Kasumi-1 (cell line): ENCODE results near the gene STX5.
"Not testable (repeated sequence)": the region's sequence is repeated elsewhere in the genome, so short reads cannot be mapped to it uniquely, and the experiment has no call there.

Experiments used
- DNase-seq, 2 experiments: peaks; one replicate each; lab custom pipeline; 2025; lab: John Stamatoyannopoulos, UW

Gene STX5, protein sequence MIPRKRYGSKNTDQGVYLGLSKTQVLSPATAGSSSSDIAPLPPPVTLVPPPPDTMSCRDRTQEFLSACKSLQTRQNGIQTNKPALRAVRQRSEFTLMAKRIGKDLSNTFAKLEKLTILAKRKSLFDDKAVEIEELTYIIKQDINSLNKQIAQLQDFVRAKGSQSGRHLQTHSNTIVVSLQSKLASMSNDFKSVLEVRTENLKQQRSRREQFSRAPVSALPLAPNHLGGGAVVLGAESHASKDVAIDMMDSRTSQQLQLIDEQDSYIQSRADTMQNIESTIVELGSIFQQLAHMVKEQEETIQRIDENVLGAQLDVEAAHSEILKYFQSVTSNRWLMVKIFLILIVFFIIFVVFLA

DNA sequence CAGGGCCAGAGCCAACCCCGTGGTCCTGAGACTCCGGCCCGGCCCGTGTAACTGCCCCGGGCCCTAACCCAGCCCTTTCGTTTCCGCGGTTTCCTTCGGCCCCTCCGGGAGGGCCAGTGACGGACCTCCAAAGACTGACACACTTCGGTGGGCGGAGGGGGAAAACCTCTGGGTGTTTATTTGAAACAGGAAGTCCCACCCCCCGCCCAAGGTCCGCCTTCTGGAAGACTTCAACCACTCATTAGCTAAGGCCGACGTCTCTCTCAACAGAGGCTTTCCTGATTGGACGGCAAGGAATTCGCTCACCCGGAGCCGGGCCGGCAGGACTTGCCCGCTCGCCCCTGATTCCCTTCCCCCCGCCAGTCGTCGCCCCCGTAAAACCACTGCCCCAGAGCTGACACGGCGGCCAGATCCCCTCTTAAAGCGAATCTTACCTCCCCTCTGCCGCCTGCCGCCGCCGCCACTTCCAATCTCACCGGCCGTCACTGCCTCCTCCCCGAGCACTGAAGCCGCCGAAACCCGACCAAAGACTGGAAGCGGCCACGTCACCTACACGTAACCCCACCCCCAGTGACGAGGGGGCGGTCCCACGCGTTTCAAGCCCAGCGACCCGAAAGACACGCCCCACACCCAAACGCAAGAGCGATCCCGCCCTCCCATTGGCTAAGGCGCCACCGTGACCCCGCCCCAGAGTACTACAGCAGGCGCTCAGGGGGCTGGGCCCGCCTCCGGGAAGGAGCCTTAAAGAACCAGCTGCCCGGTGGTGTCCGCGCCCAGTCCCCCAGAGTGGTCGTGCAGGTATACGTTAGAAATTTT lies at the start of gene STX5:
Gene STX5 (minus strand): TSS at position 532 of the 816 bp plus-strand sequence. CDS start 808 bp downstream, outside the sequence.
- DNase-seq, result peak; percentile 97

DNA sequence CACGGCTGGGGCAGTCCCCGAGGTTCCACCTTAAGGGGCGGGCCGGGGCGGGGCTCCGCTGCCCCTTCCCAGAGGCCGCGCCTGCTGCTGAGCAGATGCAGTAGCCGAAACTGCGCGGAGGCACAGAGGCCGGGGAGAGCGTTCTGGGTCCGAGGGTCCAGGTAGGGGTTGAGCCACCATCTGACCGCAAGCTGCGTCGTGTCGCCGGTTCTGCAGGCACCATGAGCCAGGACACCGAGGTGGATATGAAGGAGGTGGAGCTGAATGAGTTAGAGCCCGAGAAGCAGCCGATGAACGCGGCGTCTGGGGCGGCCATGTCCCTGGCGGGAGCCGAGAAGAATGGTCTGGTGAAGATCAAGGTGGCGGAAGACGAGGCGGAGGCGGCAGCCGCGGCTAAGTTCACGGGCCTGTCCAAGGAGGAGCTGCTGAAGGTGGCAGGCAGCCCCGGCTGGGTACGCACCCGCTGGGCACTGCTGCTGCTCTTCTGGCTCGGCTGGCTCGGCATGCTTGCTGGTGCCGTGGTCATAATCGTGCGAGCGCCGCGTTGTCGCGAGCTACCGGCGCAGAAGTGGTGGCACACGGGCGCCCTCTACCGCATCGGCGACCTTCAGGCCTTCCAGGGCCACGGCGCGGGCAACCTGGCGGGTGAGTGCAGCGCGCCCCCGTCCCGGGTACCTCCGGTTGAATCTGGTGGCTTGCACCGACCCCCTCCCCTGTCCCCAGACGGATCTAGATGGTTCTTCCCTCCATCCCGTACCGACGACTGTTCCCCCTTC lies 49.1 kb upstream of the STX5 start, which contains the start of gene SLC3A2:
Gene SLC3A2 (plus strand): TSS at position 94 of the 776 bp plus-strand sequence. CDS start 128 bp downstream, at position 222.
- peak; percentile 77 to 81 for DNase-seq

DNA sequence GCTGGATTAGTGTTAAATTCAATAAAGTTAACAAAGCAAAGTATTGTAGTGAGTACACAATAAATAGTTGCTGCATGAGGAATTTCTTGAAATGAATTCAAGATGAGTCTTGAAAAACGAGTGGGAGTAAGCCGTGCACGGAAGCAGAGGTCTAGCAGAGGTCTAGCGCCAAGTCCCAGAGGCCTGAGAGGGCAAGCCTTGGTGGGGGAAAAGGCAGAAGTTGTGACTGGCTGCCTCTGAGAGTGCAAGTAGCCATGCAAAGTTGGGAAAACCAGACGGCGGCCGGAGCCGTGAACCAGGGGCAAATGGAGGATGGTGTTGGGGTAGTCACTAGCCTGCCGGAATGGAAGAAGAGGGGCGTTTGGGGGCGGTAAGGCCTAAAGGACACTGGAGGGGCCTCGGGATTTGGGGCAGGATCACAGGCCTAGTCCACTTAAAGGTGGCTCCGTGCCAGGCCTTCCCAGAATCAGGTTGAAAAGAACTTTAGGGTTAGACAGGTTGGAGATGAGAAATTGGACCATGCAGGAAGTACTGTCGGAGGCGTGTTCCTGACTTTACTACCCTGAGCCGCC lies 48.5 kb upstream of the STX5 start:
- DNase-seq, result peak; percentile 69 to 73

DNA sequence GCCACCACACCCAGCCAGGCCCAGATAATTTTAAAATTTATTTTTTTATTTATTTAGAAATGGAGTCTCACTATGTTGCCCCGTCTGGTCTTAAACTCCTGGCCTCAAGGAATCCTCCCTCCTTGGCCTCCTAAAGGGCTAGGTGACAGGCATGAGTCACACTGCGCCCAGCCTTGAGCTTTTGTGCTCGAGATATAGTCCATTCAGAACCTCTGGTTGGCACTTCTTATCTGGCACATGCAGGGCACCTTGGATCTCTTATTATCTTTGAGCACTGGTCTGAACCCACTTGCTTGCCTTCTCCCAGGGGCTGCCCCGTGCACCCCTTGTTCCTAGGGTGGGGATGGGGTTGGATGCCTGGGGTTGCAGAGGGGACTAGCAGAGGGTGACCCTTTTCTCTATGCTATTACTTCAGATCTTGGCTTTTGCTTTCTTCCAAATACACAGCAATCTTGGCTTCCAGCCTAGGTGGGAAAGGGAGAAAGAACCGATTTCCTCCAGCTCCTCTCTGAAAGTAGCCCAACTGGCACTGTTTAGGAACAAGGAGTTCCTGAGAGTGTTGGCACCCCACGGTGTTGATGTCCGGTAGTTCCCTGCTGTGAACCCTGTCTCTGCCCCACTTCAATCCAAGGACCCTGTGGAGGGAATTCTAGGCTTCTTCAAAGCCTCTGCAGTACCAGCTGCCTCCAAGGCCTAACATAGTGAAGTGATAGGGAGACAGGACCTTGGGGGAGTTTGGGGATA lies 47.6 kb upstream of the STX5 start:
- DNase-seq, result peak in 1 of 2 experiments; percentile 12

DNA sequence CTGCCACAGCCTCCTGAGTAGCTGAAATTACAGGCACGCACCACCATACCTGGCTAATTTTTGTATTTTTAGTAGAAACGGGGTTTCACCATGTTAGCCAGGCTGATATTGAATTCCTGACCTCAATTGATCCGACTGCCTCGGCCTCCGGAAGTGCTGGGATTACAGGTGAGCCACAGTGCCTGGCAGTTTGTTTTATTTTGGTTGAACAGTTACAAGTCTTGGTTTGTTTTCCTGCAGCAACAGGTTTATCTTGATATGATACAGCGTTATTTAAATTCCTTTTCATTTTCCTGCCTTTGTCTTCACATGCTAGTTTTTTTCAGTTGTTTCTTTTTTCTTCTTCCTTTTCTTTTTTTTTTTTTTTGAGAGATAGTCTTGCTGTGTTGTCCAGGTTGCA lies 44.9 kb upstream of the STX5 start:
- no peak for DNase-seq

DNA sequence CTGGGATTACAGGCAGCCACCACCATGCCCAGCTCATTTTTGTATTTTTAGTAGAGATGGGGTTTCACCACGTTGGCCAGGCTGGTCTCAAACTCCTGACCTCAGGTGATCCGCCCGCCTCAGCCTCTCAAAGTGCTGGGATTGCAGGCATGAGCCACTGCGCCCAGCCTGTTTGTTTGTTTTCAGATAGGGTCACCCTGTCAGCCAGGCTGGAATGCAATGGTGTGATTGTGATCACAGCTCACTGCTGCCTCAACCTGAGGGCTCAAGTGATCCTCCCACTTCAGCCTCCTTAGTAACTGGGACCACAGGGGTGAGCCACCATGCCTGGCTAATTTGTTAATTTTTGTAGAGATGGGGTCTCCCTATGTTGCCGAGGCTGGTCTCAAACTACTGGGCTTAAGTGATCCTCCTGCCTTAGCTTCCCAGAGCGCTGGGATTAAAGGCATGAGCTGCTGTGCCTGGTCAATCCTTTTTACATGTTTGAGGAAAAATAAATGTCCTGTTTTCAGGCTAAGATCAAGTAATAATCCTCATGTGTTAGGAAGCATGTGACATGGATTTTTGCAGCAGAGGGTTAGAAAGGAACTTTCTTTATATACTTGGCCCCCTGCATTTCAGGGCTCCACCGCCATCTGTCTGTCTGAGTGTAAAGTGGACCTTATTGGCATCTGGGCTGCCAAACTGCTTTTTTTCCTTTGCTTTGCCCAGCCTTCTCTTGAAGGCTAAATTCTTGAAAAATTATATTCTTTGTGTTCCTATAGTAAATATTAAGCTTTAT lies 44.0 kb upstream of the STX5 start:
- no peak for DNase-seq

DNA sequence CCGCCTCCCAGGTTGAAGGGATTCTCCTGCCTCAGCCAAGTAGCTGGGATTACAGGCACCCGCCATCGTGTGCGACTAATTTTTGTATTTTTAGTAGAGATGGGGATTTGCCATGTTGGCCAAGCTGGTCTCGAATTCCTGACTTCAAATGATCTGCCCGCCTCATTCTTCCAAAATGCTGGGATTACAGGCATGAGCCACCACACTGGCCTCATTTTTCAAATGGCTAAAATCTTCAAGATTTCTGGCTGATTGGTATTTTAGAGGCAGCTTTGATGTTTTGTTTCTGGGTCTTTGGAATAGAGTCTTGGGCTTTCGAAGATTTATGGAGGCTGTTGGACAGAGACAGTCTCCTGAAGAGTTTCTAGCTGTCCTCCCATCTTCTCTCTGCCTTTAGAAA lies 43.0 kb upstream of the STX5 start:
- DNase-seq, result no peak

DNA sequence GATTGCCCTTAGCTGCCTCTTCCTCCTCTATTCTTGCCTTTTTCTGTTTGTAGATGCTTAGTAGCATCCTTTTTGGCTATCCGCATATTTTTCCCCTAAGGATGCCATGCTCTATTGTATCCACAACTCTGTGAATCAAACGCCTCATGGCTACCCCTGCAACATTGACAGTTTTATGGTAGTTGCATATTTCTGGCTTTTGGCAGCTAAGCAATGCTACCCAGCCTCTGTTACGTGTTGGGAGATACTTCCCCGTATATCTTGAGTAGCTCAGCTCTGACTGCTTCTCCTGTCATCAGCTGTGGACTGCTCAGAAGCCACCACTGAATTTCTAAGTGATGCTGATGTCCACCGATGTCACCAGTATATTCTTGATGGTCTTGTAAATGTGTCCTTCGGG lies 33.8 kb upstream of the STX5 start:
- DNase-seq, result no peak

DNA sequence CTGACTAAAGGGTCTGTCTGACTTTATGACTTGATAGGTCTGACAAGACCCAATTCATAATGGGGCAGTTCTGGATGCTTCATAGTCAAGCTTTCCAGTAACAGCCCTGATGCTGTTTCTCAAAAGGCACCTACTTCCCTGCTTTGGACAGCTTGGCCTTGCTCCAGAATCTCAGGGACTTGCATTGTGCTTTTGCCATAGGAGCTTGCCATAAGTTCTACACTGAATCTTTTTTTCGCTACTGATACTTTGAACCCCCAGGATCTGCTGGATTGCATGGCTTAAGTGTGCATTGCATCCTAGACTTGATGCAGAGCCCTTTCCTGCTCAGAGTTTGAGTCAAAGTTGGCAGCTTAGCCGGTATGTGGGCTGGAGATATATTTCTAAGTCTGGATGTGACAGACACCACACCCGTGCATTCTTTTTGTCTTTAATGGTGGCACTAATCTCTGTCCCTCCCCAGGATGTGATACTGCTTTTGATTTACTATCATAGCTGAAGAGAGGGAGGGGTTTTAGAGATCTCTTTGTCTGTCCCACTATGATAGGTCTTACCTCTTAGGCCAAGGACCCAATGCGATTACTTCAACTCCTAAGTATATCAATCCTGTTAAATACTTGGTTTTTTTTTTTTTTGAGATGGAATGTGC lies 32.0 kb upstream of the STX5 start:
- DNase-seq, result no peak

DNA sequence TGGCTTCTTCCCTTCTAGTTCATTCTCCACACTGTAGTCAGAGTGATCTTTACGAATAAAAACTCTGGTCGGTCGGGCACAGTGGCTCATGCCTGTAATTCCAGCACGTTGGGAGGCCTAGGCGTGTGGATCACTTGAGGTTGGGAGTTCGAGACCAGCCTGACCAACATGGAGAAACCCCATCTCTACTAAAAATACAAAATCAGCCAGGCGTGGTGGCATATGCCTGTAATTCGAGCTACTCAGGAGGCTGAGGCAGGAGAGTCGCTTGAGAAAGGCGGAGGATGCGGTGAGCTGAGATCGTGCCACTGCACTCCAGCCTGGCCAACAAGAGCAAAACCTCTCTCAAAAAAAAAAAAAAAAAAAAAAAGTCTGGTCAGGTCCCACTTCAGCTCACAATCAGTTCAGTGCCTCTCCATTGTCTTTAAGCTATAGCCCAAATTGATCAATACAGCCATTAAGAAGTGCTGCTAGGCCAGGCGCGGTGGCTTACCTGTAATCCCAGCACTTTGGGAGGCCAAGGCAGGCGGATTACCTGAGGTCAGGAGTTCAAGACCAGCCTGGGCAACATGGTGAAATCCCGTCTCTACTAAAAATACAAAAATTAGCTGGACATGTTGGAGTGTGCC lies 29.8 kb upstream of the STX5 start:
- not testable (repeated sequence) for DNase-seq

DNA sequence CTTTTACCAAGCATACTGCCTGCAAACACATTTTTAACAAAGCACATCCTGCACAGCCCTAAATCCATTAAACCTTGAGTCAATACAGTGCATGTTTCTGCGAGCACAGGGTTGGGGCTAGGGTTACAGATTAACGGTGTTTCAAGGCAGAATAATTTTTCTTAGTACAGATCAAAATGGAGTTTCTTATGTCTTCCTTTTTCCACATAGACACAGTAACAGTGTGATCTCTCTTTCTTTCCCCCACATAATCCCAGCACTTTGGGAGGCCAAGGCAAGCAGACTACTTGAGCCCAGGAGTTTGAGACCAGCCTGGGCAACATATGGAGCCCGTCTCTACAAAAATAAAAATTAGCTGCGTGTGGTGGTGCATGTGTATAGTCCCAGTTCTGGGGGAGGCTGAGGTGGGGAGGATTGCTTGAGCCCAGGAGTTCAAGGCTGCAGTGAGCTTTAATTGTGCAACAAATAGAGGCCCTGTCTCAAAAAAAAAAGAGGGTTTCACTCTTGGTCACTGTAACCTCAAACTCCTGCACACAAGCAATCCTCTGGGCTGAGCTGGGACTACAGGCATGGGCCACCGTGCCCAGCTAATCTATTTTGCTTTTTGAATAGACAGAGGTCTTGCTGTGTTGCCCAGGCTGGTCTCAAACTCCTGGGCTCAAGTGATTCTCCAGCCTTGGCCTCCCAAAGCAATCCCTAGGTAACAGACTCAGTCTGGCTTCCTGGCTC lies 29.1 kb upstream of the STX5 start:
- DNase-seq, result no peak

DNA sequence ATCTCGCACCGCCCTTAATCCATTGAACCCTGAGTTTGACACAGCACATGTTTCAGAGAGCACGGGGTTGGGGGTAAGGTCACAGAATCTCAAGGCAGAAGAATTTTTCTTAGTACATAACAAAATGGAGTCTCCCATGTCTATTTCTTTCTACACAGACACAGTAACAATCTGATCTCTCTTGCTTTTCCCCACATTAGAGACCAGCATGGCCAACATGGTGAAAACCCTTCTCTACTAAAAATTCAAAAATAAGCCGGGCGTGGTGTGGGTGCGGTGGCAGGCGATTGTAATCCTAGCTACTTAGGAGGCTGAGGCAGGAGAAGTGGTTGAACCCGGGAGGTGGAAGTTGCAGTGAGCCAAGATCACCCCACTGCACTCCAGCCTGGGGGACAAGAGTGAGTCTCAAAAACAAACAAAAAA lies 27.4 kb upstream of the STX5 start:
- DNase-seq, result not testable (repeated sequence)

DNA sequence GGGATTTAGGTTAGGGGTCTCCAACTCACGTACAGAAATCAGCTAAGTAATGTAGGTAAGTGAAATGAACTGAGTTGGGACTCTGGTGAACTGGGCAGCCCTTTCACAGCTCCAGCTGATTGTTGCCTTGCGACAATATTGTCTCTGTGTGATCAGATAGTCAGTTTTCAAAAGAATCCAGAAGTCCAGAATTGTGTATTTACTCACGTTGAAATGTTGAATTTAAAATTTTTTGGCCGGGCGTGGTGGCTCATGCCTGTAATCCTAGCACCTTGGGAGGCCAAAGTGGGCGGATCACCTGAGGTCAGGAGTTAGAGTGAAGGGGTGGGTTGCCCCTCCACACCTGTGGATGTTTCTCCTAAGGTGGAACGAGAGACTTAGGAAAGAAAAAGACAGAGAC lies 26.4 kb upstream of the STX5 start:
- DNase-seq, result no peak

DNA sequence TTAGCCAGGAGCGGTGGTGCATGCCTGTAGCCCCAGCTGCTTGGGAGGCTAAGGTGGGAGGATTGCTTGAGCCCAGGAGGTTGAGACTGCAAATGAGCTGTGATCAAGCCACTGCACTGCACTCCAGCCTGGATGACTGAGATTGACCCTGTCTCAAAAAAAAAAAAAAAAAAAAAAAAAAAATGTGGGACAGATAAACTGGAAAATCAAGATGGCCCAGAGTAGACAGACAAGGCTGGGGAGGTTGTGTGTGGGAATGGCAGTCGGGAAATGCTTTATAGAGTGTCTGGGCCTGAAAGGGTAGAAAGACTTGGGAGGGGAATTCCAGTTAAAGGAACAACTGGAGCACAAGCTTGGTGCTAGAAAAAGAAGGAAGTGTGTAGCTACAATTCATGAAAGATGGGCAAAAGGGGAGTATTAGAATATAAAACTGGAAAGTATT lies 25.7 kb upstream of the STX5 start:
- DNase-seq, result no peak

DNA sequence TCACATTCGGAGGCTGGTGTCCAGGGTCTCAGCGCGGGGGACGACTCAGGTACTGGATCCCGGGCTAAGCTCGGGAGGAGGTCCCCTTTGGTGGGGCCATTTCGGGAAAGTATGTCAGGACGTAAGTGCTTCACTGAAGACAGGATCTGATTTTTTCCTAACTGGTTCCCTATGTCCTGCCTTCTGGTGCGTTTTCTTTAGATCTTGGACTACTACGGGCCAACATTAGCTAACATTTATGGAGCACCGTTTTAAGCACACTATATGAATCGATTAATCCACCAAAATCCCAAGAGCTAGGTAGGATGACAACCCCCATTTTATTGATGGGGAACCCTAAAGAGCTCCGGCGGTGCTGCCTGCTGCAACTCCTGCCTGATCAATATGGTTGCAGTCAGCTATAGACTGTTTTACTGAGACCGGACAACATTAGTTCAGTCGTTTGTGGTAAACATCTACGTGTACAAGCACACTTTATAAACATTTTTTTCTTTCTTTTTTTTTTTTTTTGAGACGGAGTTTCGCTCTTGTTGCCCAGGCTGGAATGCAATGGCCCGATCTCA lies 24.6 kb upstream of the STX5 start:
- DNase-seq, result peak; percentile 21 to 39

DNA sequence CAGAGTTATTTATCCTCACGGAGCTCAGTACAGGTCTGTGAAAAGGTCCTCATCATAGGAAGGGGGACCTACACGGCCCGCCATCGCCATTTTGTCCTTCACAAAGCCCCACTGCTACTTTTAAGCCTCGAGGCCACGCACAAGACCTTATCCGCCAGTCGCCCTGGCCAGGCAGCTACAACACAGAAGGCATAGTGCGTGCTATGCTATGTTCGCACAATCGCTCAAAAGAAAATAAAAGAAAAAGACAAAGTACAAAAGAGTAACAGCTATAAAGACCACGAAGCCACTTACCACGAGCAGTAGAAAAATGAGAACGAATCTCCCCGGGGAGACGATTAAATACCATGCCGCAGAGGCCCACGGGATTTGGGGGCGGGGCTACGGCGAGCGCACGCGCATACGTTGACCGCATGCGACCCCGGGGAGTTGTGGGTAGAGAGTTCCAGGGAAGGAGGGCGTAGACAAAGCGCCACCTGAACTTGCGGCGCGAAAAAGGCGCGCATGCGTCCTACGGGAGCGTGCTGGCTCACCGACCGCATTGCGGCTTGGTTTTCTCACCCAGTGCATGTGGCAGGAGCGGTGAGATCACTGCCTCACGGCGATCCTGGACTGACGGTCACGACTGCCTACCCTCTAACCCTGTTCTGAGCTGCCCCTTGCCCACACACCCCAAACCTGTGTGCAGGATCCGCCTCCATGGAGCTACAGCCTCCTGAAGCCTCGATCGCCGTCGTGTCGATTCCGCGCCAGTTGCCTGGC lies 23.9 kb upstream of the STX5 start:
- peak; percentile 94 to 95 for DNase-seq

DNA sequence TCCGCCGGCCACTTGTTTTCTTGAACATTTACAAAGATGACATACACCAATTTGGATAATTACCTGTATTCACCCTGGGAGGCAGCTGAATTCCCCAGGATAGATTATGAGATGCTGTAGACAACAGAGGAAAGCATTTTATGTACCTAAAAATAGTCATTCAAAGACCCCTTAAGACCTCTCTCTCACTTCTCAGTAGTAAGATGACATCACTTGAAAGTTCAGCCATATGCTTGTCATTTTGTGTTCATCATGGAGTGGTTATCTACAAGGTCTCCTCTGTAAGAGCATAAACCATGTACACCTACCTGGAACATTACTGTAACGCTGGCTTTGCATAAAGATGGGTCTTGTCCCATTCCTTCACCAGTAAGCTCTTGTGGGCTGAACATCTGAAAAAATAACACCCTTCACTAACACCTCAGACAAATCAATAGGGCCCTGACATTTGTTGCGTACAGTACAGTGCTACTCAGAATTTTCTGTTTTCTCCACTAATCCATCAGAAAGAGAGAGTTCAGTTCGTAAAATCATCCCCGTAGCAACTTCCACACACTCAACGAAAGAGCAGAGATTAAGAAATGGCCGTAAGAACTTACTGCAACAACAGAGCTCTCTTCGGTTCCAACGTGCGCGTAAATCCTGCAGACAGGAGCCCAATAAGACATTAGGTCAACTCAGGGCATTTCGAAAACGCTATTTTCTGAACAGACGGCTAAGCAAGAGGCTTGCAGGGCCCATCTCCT lies 23.1 kb upstream of the STX5 start:
- no peak for DNase-seq
